AG04449 (cell line): ENCODE measurements around the gene UBAC1.
"Not testable (repeated sequence)": the region's sequence is repeated elsewhere in the genome, so short reads cannot be mapped to it uniquely, and the experiment has no call there.

Experiments used
- CTCF ChIA-PET: fragments of 350-600 bp; formaldehyde crosslinking; extraction: SDS; loops from one replicate; lab custom pipeline; 2021; ENCODE audit warnings: antibody characterized with exemption; lab: Yijun Ruan, JAX
- POLR2A ChIA-PET: fragments of 400-600, 350-600 bp; formaldehyde crosslinking; extraction: SDS; loops from one replicate; lab custom pipeline; 2020; ENCODE audit warnings: antibody characterized with exemption, inconsistent platforms; lab: Yijun Ruan, JAX
- DNase-seq: peaks from one replicate; pipeline ENCODE4 v3.0.0-alpha.2; 2010; ENCODE audit warnings: low read depth, low spot score
- H3K4me3 ChIP-seq: 2 replicates; pipeline ENCODE4 v1.5.1; 2011; ENCODE audit warnings: low read depth, mild to moderate bottlenecking, control low read depth, low read length
- TF ChIP-seq, protein P1 (sequence below): IDR thresholded peaks from one replicate; pipeline ENCODE4 v1.5.1; 2011; ENCODE audit warnings: mild to moderate bottlenecking, moderate library complexity, low read length, control low read depth, inconsistent platforms; ENCODE audit not compliant: insufficient read depth; ENCODE audit errors: missing control alignments

UBAC1 gene

DNA sequence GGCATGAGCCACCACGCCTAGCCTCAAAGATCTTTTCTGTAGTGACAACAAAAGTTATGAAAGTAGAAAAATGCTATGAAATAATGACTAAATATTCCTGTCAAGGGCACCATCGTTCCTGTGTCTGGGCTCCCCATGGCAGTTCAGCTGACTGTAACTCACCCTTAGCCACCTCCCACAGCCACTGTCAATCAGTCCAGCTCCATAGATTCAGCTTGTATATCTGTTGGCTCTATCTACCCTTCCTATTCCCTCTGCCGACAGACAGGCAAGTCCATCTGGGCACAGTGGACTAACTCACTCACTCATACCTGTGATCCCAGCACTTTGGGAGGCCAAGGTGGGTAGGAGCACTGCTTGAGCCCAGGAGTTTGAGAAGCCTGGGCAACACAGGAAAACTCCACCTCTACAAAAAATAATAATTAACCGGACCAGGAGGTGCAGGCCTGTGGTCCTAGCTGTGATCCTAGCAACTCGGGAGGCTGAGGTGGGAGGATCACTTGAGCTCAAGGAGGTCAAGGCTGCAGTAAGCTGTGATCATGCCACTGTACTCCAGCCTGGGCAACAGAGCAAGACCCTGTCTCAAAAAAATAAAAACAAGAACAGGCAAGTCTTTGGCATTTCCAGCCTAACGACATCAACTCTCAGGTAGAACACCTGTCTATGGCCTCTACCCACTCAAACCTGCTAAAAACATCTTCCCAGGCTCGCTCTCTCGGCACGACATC, 60.0 kb downstream of the UBAC1 start:
- H3K4me3 ChIP-seq = no peak overlapping the region
- ChIA-PET CTCF (no interaction called here), POLR2A (no interaction called here)
- no peak for DNase-seq
- TF ChIP-seq, protein P1, sequence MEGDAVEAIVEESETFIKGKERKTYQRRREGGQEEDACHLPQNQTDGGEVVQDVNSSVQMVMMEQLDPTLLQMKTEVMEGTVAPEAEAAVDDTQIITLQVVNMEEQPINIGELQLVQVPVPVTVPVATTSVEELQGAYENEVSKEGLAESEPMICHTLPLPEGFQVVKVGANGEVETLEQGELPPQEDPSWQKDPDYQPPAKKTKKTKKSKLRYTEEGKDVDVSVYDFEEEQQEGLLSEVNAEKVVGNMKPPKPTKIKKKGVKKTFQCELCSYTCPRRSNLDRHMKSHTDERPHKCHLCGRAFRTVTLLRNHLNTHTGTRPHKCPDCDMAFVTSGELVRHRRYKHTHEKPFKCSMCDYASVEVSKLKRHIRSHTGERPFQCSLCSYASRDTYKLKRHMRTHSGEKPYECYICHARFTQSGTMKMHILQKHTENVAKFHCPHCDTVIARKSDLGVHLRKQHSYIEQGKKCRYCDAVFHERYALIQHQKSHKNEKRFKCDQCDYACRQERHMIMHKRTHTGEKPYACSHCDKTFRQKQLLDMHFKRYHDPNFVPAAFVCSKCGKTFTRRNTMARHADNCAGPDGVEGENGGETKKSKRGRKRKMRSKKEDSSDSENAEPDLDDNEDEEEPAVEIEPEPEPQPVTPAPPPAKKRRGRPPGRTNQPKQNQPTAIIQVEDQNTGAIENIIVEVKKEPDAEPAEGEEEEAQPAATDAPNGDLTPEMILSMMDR = no peak

GRCh38 chr9:135898634-135899407, 62.4 kb downstream of the UBAC1 start:
- CTCF ChIA-PET = no interaction called here
- TF ChIP-seq, protein P1 = no peak
- POLR2A ChIA-PET = no interaction called here
- no peak for DNase-seq
- no peak overlapping the region for H3K4me3 ChIP-seq

DNA sequence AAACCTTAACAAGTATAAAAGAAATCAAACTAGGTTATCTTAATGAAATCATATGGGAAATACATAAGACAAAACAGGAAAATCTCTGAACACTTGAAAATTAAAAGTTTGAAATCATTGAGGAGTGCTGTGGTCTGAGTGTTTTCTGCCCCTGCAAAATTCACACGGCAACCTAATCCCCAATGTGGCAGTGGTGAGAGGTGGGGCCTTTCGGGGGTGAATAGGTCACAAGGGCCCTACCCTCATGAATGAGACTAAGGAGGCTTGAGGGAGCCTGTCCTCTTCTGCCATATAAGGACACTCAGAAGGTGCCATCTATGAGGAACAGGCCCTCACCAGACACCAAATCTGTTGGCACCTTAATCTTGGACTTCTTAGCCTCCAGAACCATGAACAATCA, 64.5 kb downstream of the UBAC1 start:
- ChIA-PET POLR2A (no interaction called here), CTCF (interaction anchor here (1.0 to 1.1 kb wide), 2 partner anchors 10 to 28 kb away, joined by 3 read pairs; no protein-coding TSS in a partner anchor)
- TF ChIP-seq, protein P1 = no peak
- H3K4me3 ChIP-seq = no peak overlapping the region
- DNase-seq = no peak

- TF ChIP-seq, protein P1 = no peak
- ChIA-PET CTCF (interaction anchor here (1.0 kb wide), 1 partner anchor 28 kb away, joined by 3 read pairs; no protein-coding TSS in a partner anchor), POLR2A (no interaction called here)
- H3K4me3 ChIP-seq = no peak overlapping the region
- DNase-seq = no peak
Observed at GRCh38 chr9:135896205-135896604, 65.0 kb downstream of the UBAC1 start.

DNA sequence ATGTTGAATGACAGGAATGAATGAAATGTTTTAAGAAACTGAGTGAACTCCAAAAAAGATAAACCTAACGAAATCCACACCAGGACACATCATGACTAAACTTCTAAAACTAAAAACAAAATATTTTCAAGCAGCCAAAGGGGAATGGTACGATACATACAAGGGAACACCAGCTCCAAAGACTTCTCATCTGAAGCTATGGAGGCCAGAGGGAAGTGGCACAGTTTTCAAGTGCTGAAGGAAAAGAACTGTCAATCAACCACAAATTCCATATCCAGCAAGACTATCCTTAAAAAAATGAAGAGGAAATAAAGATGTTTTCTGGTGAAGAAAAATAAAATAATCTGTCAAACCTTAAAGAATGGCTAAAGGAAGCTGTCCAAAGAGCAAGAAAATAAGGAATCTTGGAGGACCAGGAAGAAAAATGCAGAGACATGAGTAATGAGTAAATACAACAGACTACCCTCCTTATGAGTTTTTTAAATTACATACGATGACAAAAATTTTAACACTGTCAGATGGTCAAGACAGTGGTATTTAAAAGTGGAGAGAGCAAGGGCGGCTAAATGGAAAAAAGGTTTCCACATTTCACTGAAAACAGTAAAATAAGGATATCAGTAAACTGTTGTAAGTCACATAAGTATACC, 65.8 kb downstream of the UBAC1 start:
- no peak overlapping the region for H3K4me3 ChIP-seq
- ChIA-PET POLR2A (no interaction called here), CTCF (interaction anchor here (0.8 kb wide), 1 partner anchor 9 kb away, joined by 3 read pairs; no protein-coding TSS in a partner anchor)
- TF ChIP-seq, protein P1 = no peak
- DNase-seq = no peak

DNA sequence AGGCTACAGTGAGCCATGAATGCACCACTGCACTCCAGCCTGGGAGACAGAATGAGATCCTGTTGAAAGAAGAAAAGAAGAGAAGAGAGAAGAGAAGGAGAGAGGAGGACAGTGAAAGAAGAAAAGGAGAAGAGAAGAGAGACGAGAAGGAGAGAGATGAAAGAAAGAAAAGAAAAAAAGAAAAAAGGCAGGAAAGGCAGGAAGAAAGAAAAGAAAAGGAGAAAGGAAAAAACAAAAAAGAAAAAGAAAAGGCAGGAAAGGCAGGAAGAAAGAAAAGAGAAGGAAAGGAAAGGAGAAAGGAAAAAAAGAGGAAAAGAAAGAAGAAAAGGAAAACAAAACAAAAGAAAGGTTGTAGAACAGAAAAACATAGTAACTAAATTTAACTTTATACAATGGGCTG, 68.1 kb downstream of the UBAC1 start:
- DNase-seq = no peak
- no peak overlapping the region for H3K4me3 ChIP-seq
- ChIA-PET CTCF (no interaction called here), POLR2A (no interaction called here)
- TF ChIP-seq, protein P1 = no peak

- POLR2A ChIA-PET, CTCF ChIA-PET, DNase-seq, H3K4me3 ChIP-seq: not testable (repeated sequence)
Observed at GRCh38 chr9:135892327-135892726, 68.8 kb downstream of the UBAC1 start.
